DOHH2 (cell line): ENCODE measurements around the gene ZNF248.

Experiments
- H3F3A ChIP-seq: fragments of 200-600 bp; sonication (generic), shearing (Covaris generic); 2 replicates; pipeline ENCODE4 v1.6.0; 2016; ENCODE audit warnings: antibody characterized with exemption, mild to moderate bottlenecking; ENCODE audit not compliant: control insufficient read depth, insufficient read depth
- H3K27ac ChIP-seq: fragments of 200-600 bp; sonication (generic); 2 replicates; pipeline ENCODE4 v1.5.1; 2014; ENCODE audit warnings: low read depth, mild to moderate bottlenecking, low read length, moderate library complexity
- H3K27me3 ChIP-seq: fragments of 200-600 bp; sonication (generic); 2 replicates; pipeline ENCODE4 v1.6.1; 2014; ENCODE audit warnings: mild to moderate bottlenecking, low read length, mixed read lengths; ENCODE audit not compliant: control insufficient read depth
- H3K36me3 ChIP-seq: fragments of 200-600 bp; sonication (generic); 2 replicates; pipeline ENCODE4 v1.6.1; 2014; ENCODE audit warnings: mild to moderate bottlenecking, low read length, moderate library complexity, mixed read lengths; ENCODE audit not compliant: control insufficient read depth
- H3K4me1 ChIP-seq: fragments of 200-600 bp; sonication (generic); 2 replicates; pipeline ENCODE4 v1.6.1; 2014; ENCODE audit warnings: mild to moderate bottlenecking, low read length, mixed read lengths; ENCODE audit not compliant: control insufficient read depth
- H3K4me2 ChIP-seq: fragments of 200-600 bp; sonication (generic); 2 replicates; pipeline ENCODE4 v1.6.0; 2014; ENCODE audit warnings: mild to moderate bottlenecking, low read length, moderate library complexity
- H3K4me3 ChIP-seq: fragments of 200-600 bp; sonication (generic); 2 replicates; pipeline ENCODE4 v1.5.1; 2014; ENCODE audit warnings: mild to moderate bottlenecking, low read length, mixed read lengths
- H3K79me2 ChIP-seq: fragments of 200-600 bp; sonication (generic); 2 replicates; pipeline ENCODE4 v1.6.1; 2014; ENCODE audit warnings: mild to moderate bottlenecking, low read length, mixed read lengths; ENCODE audit not compliant: control insufficient read depth
- H3K9me2 ChIP-seq: fragments of 200-600 bp; sonication (generic); replicated peaks from 2 replicates; pipeline ENCODE4 v1.6.1; 2014; ENCODE audit warnings: mild to moderate bottlenecking, low read length, mixed read lengths; ENCODE audit not compliant: control insufficient read depth
- H3K9me3 ChIP-seq: fragments of 200-600 bp; sonication (generic); 2 replicates; pipeline ENCODE4 v1.6.1; 2014; ENCODE audit warnings: antibody characterized with exemption, low read length, mixed read lengths; ENCODE audit not compliant: control insufficient read depth, insufficient read depth
- H4K20me1 ChIP-seq: fragments of 200-600 bp; sonication (generic); 2 replicates; pipeline ENCODE4 v1.6.0; 2014; ENCODE audit warnings: low read depth, mild to moderate bottlenecking, antibody characterized with exemption, low read length, moderate library complexity; ENCODE audit not compliant: control insufficient read depth, insufficient read depth
- CTCF ChIP-seq: fragments of 200-600 bp; sonication (generic); IDR thresholded peaks from one replicate; pipeline ENCODE4 v1.5.1; 2014; ENCODE audit warnings: antibody characterized with exemption, mild to moderate bottlenecking, low read depth, low read length; ENCODE audit not compliant: poor library complexity, severe bottlenecking
- EZH2phosphoT487 ChIP-seq: fragments of 200-600 bp; sonication (generic); IDR thresholded peaks from 2 replicates; pipeline ENCODE4 v1.6.1; 2017; ENCODE audit warnings: borderline replicate concordance, mild to moderate bottlenecking, antibody characterized with exemption, low read length, moderate library complexity, mixed read lengths

Gene ZNF248

GRCh38 chr10:37895674-37896073 is 38.3 kb upstream of the ZNF248 start:
- TF ChIP-seq EZH2phosphoT487 (no peak), CTCF (no peak)
- H4K20me1 ChIP-seq: no peaks in the 10 kb centered on the region
- no peaks in the 10 kb centered on the region for H3K9me2 ChIP-seq
- no peaks in the 10 kb centered on the region for H3F3A ChIP-seq
- no peaks in the 10 kb centered on the region for H3K79me2 ChIP-seq
- no peaks in the 10 kb centered on the region for H3K27me3 ChIP-seq
- no peaks in the 10 kb centered on the region for H3K4me1 ChIP-seq
- H3K4me2 ChIP-seq: no peak overlapping the region
- H3K36me3 ChIP-seq: no peaks in the 10 kb centered on the region
- peaks cover 21% of the 10 kb centered on the region for H3K9me3 ChIP-seq
- no peak overlapping the region for H3K27ac ChIP-seq
- no peak overlapping the region for H3K4me3 ChIP-seq

GRCh38 chr10:37885850-37886249 is 28.4 kb upstream of the ZNF248 start:
- Histone ChIP-seq H3K4me2 (no peak overlapping the region), H3K36me3 (no peaks in the 10 kb centered on the region), H3K79me2 (no peaks in the 10 kb centered on the region), H4K20me1 (no peaks in the 10 kb centered on the region), H3K4me1 (no peaks in the 10 kb centered on the region), H3F3A (no peaks in the 10 kb centered on the region), H3K27me3 (no peaks in the 10 kb centered on the region), H3K27ac (no peak overlapping the region), H3K9me2 (no peaks in the 10 kb centered on the region), H3K9me3 (no peaks in the 10 kb centered on the region), H3K4me3 (no peak overlapping the region)
- TF ChIP-seq EZH2phosphoT487 (no peak), CTCF (no peak)

GRCh38 chr10:37872955-37873354 is 15.5 kb upstream of the ZNF248 start:
- no peaks in the 10 kb centered on the region for H3K27me3 ChIP-seq
- H4K20me1 ChIP-seq: no peaks in the 10 kb centered on the region
- no peaks in the 10 kb centered on the region for H3K79me2 ChIP-seq
- no peaks in the 10 kb centered on the region; the same call in 1 of the 2 replicates for H3K9me3 ChIP-seq
- TF ChIP-seq CTCF (no peak), EZH2phosphoT487 (no peak)
- H3K27ac ChIP-seq: no peak overlapping the region
- H3F3A ChIP-seq: no peaks in the 10 kb centered on the region
- no peak overlapping the region for H3K4me2 ChIP-seq
- no peaks in the 10 kb centered on the region for H3K9me2 ChIP-seq
- no peak overlapping the region for H3K4me3 ChIP-seq
- H3K36me3 ChIP-seq: no peaks in the 10 kb centered on the region
- H3K4me1 ChIP-seq: no peaks in the 10 kb centered on the region

GRCh38 chr10:37872283-37872682 is 14.9 kb upstream of the ZNF248 start:
- H3F3A ChIP-seq: no peaks in the 10 kb centered on the region
- no peaks in the 10 kb centered on the region for H3K4me1 ChIP-seq
- no peak for TF ChIP-seq EZH2phosphoT487
- no peak for TF ChIP-seq CTCF
- no peaks in the 10 kb centered on the region for H3K79me2 ChIP-seq
- H4K20me1 ChIP-seq: no peaks in the 10 kb centered on the region
- H3K9me2 ChIP-seq: no peaks in the 10 kb centered on the region
- no peak overlapping the region for H3K4me3 ChIP-seq
- no peak overlapping the region for H3K4me2 ChIP-seq
- no peak overlapping the region for H3K27ac ChIP-seq
- H3K9me3 ChIP-seq: no peaks in the 10 kb centered on the region; the same call in 1 of the 2 replicates
- no peaks in the 10 kb centered on the region for H3K36me3 ChIP-seq
- H3K27me3 ChIP-seq: no peaks in the 10 kb centered on the region
